Colonic mucosa (tissue), 4 donors: ENCODE results near the gene PHF23. TPM values are rescaled to one million over a fixed set of nuclear protein-coding genes. Genes with fewer than 3 reads are reported as not detected.
A peak's percentile ranks its signal among the peaks of the same experiment; 100 is the strongest.

ENCODE experiments used
- DNase-seq: peaks from one replicate; pipeline ENCODE4 v3.0.0-alpha.2; 2020
- H3K27ac ChIP-seq: fragments of 200-600 bp; one replicate; pipeline ENCODE4 v1.8.0; 2021
- H3K27me3 ChIP-seq: fragments of 200-600 bp; one replicate; pipeline ENCODE4 v1.8.0; 2021
- H3K36me3 ChIP-seq: fragments of 200-600 bp; one replicate; pipeline ENCODE4 v1.8.0; 2021
- H3K4me1 ChIP-seq: fragments of 200-600 bp; one replicate; pipeline ENCODE4 v1.8.0; 2021; ENCODE audit warnings: mild to moderate bottlenecking
- H3K4me3 ChIP-seq: fragments of 200-600 bp; one replicate; pipeline ENCODE4 v1.8.0; 2021
- H3K9ac ChIP-seq, 2 donors: one replicate each; pipeline ENCODE4 v1.7.0; 2013; ENCODE audit warnings: control low read depth in 2 of 2, low read depth in 2 of 2, low read length in 2 of 2
- H3K9me3 ChIP-seq: fragments of 200-600 bp; one replicate; pipeline ENCODE4 v1.8.0; 2021
- CTCF ChIP-seq: fragments of 200-600 bp; IDR thresholded peaks from one replicate; pipeline ENCODE4 v1.8.0; 2022; ENCODE audit warnings: antibody characterized with exemption, mild to moderate bottlenecking
- intact Hi-C: fragments of 100-400 bp; cut with DNase I; formaldehyde crosslinking; loops from one replicate; pipeline ENCODE4 v1.14.1; 2022
- total RNA-seq, 2 donors: library from RNA; stranded (reverse); fragmentation: NEBNext Ultra II Directional in 1 of 2; extraction: Animal tissue kit (Norgen Biotek cat#: 25700) in 1 of 2; gene quantifications; one replicate each; pipeline ENCODE4 v1.2.1, GENCODE V29; 2021
- donor health status: healthy.
- donor health status: DM: no; HTN: no; CAD: no.
- donor health status: DM: no; HTN: no; CAD: no.

PHF23 gene
- total RNA-seq, 2 donors from 2014 or later: 29.8 to 38.6 TPM

GRCh38 chr17:7222972-7223292, 16.3 kb downstream of the PHF23 start:
- Histone ChIP-seq H3K27ac (no peak overlapping the region), H3K4me1 (peaks cover 14% of the 10 kb centered on the region), H3K36me3 (peaks cover 11% of the 10 kb centered on the region)

DNA sequence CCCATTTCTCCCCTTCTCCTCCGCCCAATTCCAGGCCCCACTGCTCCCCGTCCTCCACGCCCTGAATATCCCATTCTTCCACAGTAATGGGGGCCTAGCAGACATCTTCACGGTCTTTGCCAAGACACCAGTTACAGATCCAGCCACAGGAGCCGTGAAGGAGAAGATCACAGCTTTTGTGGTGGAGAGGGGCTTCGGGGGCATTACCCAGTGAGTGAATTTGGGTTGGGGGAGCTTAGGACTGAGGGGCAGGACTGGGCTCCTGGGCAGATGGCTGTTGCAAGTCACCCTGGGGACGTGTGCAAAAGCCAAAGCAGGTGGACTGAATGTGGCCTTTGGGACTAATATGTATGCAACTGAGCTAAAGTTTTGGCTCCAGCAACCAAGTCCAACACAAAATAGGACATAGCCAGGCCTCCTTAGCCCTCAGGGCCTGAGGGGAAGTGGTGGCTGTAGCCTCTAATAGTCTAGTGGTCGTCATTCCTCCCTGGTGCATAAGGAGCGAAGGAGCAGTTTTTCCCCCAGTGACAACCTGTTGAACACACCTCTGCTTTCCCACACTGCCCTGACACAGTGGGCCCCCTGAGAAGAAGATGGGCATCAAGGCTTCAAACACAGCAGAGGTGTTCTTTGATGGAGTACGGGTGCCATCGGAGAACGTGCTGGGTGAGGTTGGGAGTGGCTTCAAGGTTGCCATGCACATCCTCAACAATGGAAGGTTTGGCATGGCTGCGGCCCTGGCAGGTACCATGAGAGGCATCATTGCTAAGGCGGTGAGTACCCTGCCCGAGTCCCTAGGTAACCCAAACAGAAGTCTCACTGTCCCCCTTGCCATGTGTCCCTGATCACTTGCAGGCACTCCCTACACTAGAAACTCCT, 16.9 kb downstream of the PHF23 start:
- Histone ChIP-seq H3K4me1 (peaks cover 14% of the 10 kb centered on the region), H3K9ac (peak overlapping the region in 1 of 2 donors; percentile 77)

More at GRCh38 chr17:7222972-7223292, 16.3 kb downstream of the PHF23 start:
- H3K4me3 ChIP-seq: no peak overlapping the region
- DNase-seq: no peak
- H3K27me3 ChIP-seq: no peaks in the 10 kb centered on the region
- no peak for TF ChIP-seq CTCF
- H3K9me3 ChIP-seq: no peaks in the 10 kb centered on the region
- intact Hi-C loops: no loop called here
- H3K9ac ChIP-seq: no peak overlapping the region

GRCh38 chr17:7221278-7222092, 17.8 kb downstream of the PHF23 start:
- peak overlapping the region; percentile 77 to 97 for H3K9ac ChIP-seq

More for the DNA sequence above, 16.9 kb downstream of the PHF23 start:
- Histone ChIP-seq H3K4me3 (no peak overlapping the region), H3K27me3 (no peaks in the 10 kb centered on the region), H3K36me3 (peaks cover 11% of the 10 kb centered on the region), H3K27ac (no peak overlapping the region), H3K9me3 (no peaks in the 10 kb centered on the region)
- intact Hi-C loops: no loop called here
- no peak for TF ChIP-seq CTCF
- DNase-seq: no peak

DNA sequence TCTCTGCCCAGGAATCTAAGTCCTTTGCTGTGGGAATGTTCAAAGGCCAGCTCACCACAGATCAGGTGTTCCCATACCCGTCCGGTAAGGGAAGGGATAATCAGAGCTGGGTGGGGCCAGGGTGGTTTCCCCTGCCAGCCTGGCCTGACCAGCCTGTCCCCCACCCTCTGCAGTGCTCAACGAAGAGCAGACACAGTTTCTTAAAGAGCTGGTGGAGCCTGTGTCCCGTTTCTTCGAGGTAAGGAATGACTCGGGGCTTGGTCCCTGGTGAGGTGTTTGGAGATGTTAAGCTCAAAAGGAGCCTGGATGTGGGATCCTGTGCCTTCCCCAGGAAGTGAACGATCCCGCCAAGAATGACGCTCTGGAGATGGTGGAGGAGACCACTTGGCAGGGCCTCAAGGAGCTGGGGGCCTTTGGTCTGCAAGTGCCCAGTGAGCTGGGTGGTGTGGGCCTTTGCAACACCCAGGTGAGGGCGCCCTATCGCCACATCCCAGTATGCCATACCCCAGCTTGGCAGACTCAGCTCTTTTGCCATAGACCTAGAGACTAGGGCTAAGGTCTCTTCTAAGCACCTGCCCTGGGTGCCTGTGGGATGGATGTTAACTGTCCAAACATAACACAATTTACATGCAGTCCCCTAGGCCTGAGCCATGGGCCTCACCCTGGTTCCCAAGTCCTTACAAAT, 18.5 kb downstream of the PHF23 start:
- Histone ChIP-seq H3K27ac (peak overlapping the region; percentile 99), H3K36me3 (peaks cover 11% of the 10 kb centered on the region), H3K27me3 (no peaks in the 10 kb centered on the region), H3K4me1 (peaks cover 14% of the 10 kb centered on the region), H3K9ac (peak overlapping the region; percentile 77 to 97), H3K9me3 (no peaks in the 10 kb centered on the region), H3K4me3 (peak overlapping the region; percentile 96)
- intact Hi-C loops: no loop called here
- peak; percentile 70 for DNase-seq
- TF ChIP-seq CTCF: peak; percentile 48

More at GRCh38 chr17:7221278-7222092, 17.8 kb downstream of the PHF23 start:
- Histone ChIP-seq H3K36me3 (peaks cover 11% of the 10 kb centered on the region), H3K4me1 (peaks cover 14% of the 10 kb centered on the region), H3K4me3 (peak overlapping the region; percentile 96), H3K9me3 (no peaks in the 10 kb centered on the region), H3K27ac (peak overlapping the region; percentile 99), H3K27me3 (no peaks in the 10 kb centered on the region)
- no peak for DNase-seq
- TF ChIP-seq CTCF: no peak
- intact Hi-C loops: no loop called here
